ENCODE results near the gene LSG1. TPM values are rescaled to one million over a fixed set of nuclear protein-coding genes. Genes with fewer than 3 reads are reported as not detected.

LSG1 gene
- total and polyA plus RNA-seq, 2 of the 13 experiments (the other 11 are each of a cell fraction or from before 2014, with no cell fraction given): 21.4 to 32.1 TPM

DNA sequence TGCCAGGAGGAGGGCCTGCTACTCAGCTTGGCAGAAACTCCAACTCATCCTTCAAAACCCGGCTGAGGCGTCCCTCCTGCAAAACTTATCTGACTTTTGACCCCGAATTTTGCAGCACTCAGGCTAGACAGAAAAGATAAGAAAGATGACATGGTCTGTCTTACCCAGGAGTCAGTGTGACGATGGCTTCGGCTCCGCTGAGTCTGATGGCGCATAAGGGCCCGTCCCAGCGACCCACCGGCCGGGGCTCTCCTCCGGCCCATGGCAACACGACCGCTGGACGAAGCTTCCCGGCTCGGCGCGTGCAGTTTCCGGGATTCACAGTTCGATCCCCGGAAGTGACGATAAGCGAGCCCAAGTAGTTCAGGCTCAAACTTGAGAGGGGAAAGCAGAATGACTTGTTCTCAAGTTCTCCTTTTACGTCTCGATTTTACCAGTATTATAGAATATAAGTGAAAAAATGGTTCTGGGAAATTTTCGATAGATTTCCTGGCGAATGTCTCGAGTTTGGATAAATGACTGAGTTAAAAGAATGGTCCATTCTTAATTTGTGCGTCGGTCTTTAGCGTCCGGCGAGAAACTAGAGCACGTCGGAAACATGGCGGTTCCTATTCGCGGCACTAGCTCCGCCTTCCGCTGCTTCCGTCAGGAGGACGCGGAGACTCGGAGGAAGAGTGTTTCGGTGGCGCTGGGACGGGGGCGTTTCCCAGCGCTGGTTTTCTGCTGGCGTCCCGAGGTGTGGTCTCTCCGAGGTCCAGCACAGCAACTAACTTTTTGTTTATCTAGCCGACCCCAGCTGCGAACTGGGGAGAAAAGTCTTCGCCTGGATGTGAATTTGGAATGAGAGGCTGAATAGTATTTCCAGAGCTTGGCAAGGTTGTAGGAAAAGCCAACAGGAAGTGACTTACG is at the start of gene LSG1 (continued):
- TF ChIP-seq, protein P1, sequence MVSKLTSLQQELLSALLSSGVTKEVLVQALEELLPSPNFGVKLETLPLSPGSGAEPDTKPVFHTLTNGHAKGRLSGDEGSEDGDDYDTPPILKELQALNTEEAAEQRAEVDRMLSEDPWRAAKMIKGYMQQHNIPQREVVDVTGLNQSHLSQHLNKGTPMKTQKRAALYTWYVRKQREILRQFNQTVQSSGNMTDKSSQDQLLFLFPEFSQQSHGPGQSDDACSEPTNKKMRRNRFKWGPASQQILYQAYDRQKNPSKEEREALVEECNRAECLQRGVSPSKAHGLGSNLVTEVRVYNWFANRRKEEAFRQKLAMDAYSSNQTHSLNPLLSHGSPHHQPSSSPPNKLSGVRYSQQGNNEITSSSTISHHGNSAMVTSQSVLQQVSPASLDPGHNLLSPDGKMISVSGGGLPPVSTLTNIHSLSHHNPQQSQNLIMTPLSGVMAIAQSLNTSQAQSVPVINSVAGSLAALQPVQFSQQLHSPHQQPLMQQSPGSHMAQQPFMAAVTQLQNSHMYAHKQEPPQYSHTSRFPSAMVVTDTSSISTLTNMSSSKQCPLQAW (CRISPR knock-in tag; IDR thresholded peaks at IDR 0.05): no peak; the same call in 1 of the 2 replicates
- TF ChIP-seq PAWR (CRISPR knock-in tag; IDR thresholded peaks at IDR 0.05; ENCODE audit: borderline replicate concordance) (no peak), SRY (CRISPR knock-in tag; IDR thresholded peaks at IDR 0.05) (no peak), ZFP36L1 (CRISPR knock-in tag; IDR thresholded peaks at IDR 0.05) (no peak), KLF16 (CRISPR knock-in tag; IDR thresholded peaks at IDR 0.05) (peak in 1 of 2 experiments; percentile 93; a peak in 2 of 4 replicates), ZNF564 (CRISPR knock-in tag; IDR thresholded peaks at IDR 0.05) (peak; percentile 68), SMAD9 (CRISPR knock-in tag; IDR thresholded peaks at IDR 0.05) (no peak), PHB2 (IDR thresholded peaks at IDR 0.05; ENCODE audit: partially characterized antibody) (no peak), PTBP1 (IDR thresholded peaks at IDR 0.05; ENCODE audit: low read depth, low read length, poor library complexity, severe bottlenecking) (no peak), SNAPC2 (CRISPR knock-in tag; IDR thresholded peaks at IDR 0.05) (no peak; the same call in 1 of the 2 replicates), ZNF629 (CRISPR knock-in tag; conservative IDR thresholded peaks at IDR 0.05) (no peak; the same call in 1 of the 2 replicates), PCBP2 (optimal IDR thresholded peaks at IDR 0.05; ENCODE audit: low read depth, low read length, poor library complexity, severe bottlenecking) (no peak), ZNF350 (CRISPR knock-in tag; IDR thresholded peaks at IDR 0.05; ENCODE audit: borderline replicate concordance, low read depth) (peak; percentile 75; the same call in 1 of the 2 replicates), NFRKB (IDR thresholded peaks at IDR 0.05) (no peak), ZMYM2 (CRISPR knock-in tag; IDR thresholded peaks at IDR 0.05) (no peak), ZNF777 (CRISPR knock-in tag; IDR thresholded peaks at IDR 0.05) (0 out of 2 replicates have a peak, but pooled peaks have one; percentile 46), MEF2D (CRISPR knock-in tag; IDR thresholded peaks at IDR 0.05) (peak; percentile 74; the same call in 1 of the 2 replicates), ZNF331 (CRISPR knock-in tag; IDR thresholded peaks at IDR 0.05) (peak; percentile 84; the same call in 1 of the 2 replicates), NRL (CRISPR knock-in tag; IDR thresholded peaks at IDR 0.05; ENCODE audit: borderline replicate concordance) (no peak; the same call in 1 of the 2 replicates), ZNF329 (CRISPR knock-in tag; IDR thresholded peaks at IDR 0.05; ENCODE audit: low read depth) (no peak), ZKSCAN8 (CRISPR knock-in tag; IDR thresholded peaks at IDR 0.05; ENCODE audit: borderline replicate concordance) (peak; percentile 50; the same call in 1 of the 2 replicates), ZNF703 (CRISPR knock-in tag; IDR thresholded peaks at IDR 0.05; ENCODE audit: borderline replicate concordance) (no peak), PPARG (CRISPR knock-in tag; conservative IDR thresholded peaks at IDR 0.05) (peak; percentile 50), EEA1 (CRISPR knock-in tag; IDR thresholded peaks at IDR 0.05; ENCODE audit: borderline replicate concordance) (no peak)
- TF ChIP-seq, protein P2, sequence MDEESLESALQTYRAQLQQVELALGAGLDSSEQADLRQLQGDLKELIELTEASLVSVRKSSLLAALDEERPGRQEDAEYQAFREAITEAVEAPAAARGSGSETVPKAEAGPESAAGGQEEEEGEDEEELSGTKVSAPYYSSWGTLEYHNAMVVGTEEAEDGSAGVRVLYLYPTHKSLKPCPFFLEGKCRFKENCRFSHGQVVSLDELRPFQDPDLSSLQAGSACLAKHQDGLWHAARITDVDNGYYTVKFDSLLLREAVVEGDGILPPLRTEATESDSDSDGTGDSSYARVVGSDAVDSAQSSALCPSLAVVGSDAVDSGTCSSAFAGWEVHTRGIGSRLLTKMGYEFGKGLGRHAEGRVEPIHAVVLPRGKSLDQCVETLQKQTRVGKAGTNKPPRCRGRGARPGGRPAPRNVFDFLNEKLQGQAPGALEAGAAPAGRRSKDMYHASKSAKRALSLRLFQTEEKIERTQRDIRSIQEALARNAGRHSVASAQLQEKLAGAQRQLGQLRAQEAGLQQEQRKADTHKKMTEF (CRISPR knock-in tag; IDR thresholded peaks at IDR 0.05): peak; percentile 91
- TF ChIP-seq, protein P3, sequence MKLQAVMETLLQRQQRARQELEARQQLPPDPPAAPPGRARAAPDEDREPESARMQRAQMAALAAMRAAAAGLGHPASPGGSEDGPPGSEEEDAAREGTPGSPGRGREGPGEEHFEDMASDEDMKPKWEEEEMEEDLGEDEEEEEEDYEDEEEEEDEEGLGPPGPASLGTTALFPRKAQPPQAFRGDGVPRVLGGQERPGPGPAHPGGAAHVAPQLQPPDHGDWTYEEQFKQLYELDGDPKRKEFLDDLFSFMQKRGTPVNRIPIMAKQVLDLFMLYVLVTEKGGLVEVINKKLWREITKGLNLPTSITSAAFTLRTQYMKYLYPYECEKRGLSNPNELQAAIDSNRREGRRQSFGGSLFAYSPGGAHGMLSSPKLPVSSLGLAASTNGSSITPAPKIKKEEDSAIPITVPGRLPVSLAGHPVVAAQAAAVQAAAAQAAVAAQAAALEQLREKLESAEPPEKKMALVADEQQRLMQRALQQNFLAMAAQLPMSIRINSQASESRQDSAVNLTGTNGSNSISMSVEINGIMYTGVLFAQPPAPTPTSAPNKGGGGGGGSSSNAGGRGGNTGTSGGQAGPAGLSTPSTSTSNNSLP (IDR thresholded peaks at IDR 0.05; ENCODE audit: low read depth, low read length): peak; percentile 72; the same call in 1 of the 2 replicates

All from HepG2 (cell line).